Suprapubic skin (tissue), 4 donors: ENCODE data around the gene SYNGR3. TPM values are rescaled to one million over a fixed set of nuclear protein-coding genes. Genes with fewer than 3 reads are reported as not detected.

Source experiments
- DNase-seq, 2 donors: peaks; one replicate each; pipeline ENCODE4 v3.0.0-alpha.2; 2019; ENCODE audit warnings: low spot score in 2 of 2
- H3K27ac ChIP-seq: fragments of 200-600 bp; sonication (generic); one replicate; pipeline ENCODE4 v1.5.1; 2019
- H3K27me3 ChIP-seq: fragments of 200-600 bp; sonication (generic); one replicate; pipeline ENCODE4 v1.5.1; 2019
- H3K36me3 ChIP-seq: fragments of 200-600 bp; sonication (generic); one replicate; pipeline ENCODE4 v1.5.1; 2019
- H3K4me1 ChIP-seq: fragments of 200-600 bp; sonication (generic); one replicate; pipeline ENCODE4 v1.5.1; 2019
- H3K4me3 ChIP-seq: fragments of 200-600 bp; sonication (generic); one replicate; pipeline ENCODE4 v1.5.1; 2019; ENCODE audit warnings: mild to moderate bottlenecking
- H3K9me3 ChIP-seq: fragments of 200-600 bp; sonication (generic); one replicate; pipeline ENCODE4 v1.5.1; 2019
- EP300 ChIP-seq: sonication (generic); formaldehyde crosslinking; IDR thresholded peaks from one replicate; pipeline ENCODE4 v1.6.1; 2017; ENCODE audit warnings: antibody characterized with exemption
- POLR2A ChIP-seq, 2 donors: fragments of 450-650 bp; IDR thresholded peaks; one replicate each; pipeline ENCODE4 v1.6.1; 2017; ENCODE audit warnings: antibody characterized with exemption in 2 of 2, mild to moderate bottlenecking in 2 of 2, moderate library complexity in 2 of 2
- POLR2AphosphoS5 ChIP-seq, 3 donors: sonication (generic); formaldehyde crosslinking; IDR thresholded peaks; one replicate each; pipeline ENCODE4 v1.6.1; 2017; ENCODE audit warnings: antibody characterized with exemption in 3 of 3
- WGBS: methylation state at CpG from one replicate; pipeline ENCODE4 v1.1.5; 2018; 5-methylcytosine and 5-hydroxymethylcytosine counted together
- total RNA-seq, 4 donors: library from RNA; depleted of rRNA; stranded (reverse); fragments of >200 nt; gene quantifications; one replicate each; pipeline ENCODE4 v1.1.0, GENCODE V29; 2016
- TF ChIP-seq, protein P1 (sequence below), 2 donors: fragments of 200-600 bp in 1 of 2; fragments of 450-650 bp in 1 of 2; sonication (generic) in 1 of 2; IDR thresholded peaks; one replicate each; pipeline ENCODE4 v1.5.1; 2016 to 2019; ENCODE audit warnings: antibody characterized with exemption in 2 of 2, mild to moderate bottlenecking in 1 of 2, moderate library complexity in 1 of 2

The SYNGR3 gene
- total RNA-seq, 4 donors from 2014 or later: 0.42 to 1.7 (median 0.60) TPM; not detected in 1

- 99% methylated on average over 9 of the region's 18 CpGs for WGBS
Observed at GRCh38 chr16:2028620-2029220, 39.0 kb downstream of the SYNGR3 start.

GRCh38 chr16:2029350-2029749, 39.6 kb downstream of the SYNGR3 start:
- WGBS: 82% methylated on average over 2 of the region's 22 CpGs
- H3K36me3 ChIP-seq: no peaks in the 10 kb centered on the region
- peak in 1 of 2 donors; percentile 68 for DNase-seq
- H3K4me3 ChIP-seq: peak overlapping the region; percentile 75
- H3K27me3 ChIP-seq: no peaks in the 10 kb centered on the region
- H3K27ac ChIP-seq: no peak overlapping the region
- H3K4me1 ChIP-seq: peaks cover 43% of the 10 kb centered on the region
- TF ChIP-seq POLR2AphosphoS5 (IDR thresholded peaks at IDR 0.05) (no peak), EP300 (no peak), POLR2A (IDR thresholded peaks at IDR 0.05) (no peak)
- TF ChIP-seq, protein P1, sequence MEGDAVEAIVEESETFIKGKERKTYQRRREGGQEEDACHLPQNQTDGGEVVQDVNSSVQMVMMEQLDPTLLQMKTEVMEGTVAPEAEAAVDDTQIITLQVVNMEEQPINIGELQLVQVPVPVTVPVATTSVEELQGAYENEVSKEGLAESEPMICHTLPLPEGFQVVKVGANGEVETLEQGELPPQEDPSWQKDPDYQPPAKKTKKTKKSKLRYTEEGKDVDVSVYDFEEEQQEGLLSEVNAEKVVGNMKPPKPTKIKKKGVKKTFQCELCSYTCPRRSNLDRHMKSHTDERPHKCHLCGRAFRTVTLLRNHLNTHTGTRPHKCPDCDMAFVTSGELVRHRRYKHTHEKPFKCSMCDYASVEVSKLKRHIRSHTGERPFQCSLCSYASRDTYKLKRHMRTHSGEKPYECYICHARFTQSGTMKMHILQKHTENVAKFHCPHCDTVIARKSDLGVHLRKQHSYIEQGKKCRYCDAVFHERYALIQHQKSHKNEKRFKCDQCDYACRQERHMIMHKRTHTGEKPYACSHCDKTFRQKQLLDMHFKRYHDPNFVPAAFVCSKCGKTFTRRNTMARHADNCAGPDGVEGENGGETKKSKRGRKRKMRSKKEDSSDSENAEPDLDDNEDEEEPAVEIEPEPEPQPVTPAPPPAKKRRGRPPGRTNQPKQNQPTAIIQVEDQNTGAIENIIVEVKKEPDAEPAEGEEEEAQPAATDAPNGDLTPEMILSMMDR (IDR thresholded peaks at IDR 0.05): no peak
- no peaks in the 10 kb centered on the region for H3K9me3 ChIP-seq

More at GRCh38 chr16:2028620-2029220, 39.0 kb downstream of the SYNGR3 start:
- no peak for DNase-seq
- TF ChIP-seq, protein P1 (IDR thresholded peaks at IDR 0.05): no peak
- no peak for TF ChIP-seq EP300
- TF ChIP-seq POLR2A (IDR thresholded peaks at IDR 0.05): no peak
- no peak for TF ChIP-seq POLR2AphosphoS5 (IDR thresholded peaks at IDR 0.05)
- H3K4me3 ChIP-seq: peak overlapping the region; percentile 75
- H3K4me1 ChIP-seq: peaks cover 43% of the 10 kb centered on the region
- H3K27me3 ChIP-seq: no peaks in the 10 kb centered on the region
- H3K36me3 ChIP-seq: no peaks in the 10 kb centered on the region
- no peaks in the 10 kb centered on the region for H3K9me3 ChIP-seq
- H3K27ac ChIP-seq: no peak overlapping the region

DNA sequence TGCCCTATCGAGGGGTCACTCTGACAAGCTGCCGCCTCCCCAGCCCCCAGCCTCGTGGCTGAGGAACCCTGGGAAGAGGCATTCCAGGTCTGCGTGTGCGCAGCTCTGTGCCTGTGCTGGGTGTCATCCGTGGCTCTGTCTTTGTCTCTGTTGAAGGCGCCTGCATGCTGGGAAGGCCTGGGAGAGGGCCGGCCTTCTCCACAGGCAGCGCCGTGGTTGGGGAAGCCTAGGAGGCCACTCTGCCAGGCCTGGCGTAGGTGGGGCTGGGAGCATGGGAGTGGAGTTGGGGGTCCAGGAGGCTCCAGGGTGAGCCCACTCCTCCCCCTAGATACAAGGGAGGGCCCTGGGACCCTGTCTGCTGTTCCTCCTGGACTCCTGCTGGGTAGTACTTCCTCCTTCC, 40.3 kb downstream of the SYNGR3 start:
- peaks cover 48% of the 10 kb centered on the region for H3K4me1 ChIP-seq
- H3K27me3 ChIP-seq: no peaks in the 10 kb centered on the region
- TF ChIP-seq, protein P1 (IDR thresholded peaks at IDR 0.05): no peak
- TF ChIP-seq POLR2A (IDR thresholded peaks at IDR 0.05): no peak
- TF ChIP-seq EP300: no peak
- no peak for TF ChIP-seq POLR2AphosphoS5 (IDR thresholded peaks at IDR 0.05)
- 85% methylated on average over 9 of the region's 11 CpGs for WGBS
- H3K4me3 ChIP-seq: peak overlapping the region; percentile 75
- no peaks in the 10 kb centered on the region for H3K9me3 ChIP-seq
- no peak overlapping the region for H3K27ac ChIP-seq
- no peaks in the 10 kb centered on the region for H3K36me3 ChIP-seq
- DNase-seq: no peak

DNA sequence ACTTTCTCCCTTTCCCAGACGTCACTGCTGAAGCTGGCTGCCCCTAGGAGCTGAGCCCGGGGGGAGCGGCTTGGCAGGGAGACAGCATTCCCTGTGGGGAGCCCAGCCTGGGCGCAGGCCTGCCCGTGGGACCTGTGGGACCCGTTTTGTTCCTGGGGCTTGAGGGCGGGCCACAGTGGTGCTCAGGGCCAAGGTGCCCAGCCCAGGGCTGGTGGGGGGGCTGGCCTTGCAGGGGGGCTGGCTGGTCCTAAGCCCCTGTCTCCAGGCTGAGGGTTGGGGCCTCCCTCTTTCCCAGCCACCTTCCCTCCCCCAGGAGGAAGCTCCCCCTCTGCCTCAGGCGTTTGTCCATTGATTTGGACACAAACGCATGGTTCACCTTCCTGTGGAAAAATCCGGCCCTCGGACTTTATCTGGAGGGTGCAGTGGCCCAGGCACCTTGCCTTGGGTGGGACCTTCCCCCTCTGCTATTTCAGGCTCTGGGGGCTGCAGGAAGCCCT, 41.4 kb downstream of the SYNGR3 start:
- H3K27ac ChIP-seq: peak overlapping the region; percentile 1
- no peaks in the 10 kb centered on the region for H3K36me3 ChIP-seq
- TF ChIP-seq, protein P1 (IDR thresholded peaks at IDR 0.05): no peak
- no peak for TF ChIP-seq POLR2AphosphoS5 (IDR thresholded peaks at IDR 0.05)
- no peak for TF ChIP-seq EP300
- no peak for TF ChIP-seq POLR2A (IDR thresholded peaks at IDR 0.05)
- no peak for DNase-seq
- H3K27me3 ChIP-seq: no peaks in the 10 kb centered on the region
- no peak overlapping the region for H3K4me3 ChIP-seq
- peaks cover 56% of the 10 kb centered on the region for H3K4me1 ChIP-seq
- no peaks in the 10 kb centered on the region for H3K9me3 ChIP-seq
- WGBS: 46% methylated on average over 3 of the region's 11 CpGs

DNA sequence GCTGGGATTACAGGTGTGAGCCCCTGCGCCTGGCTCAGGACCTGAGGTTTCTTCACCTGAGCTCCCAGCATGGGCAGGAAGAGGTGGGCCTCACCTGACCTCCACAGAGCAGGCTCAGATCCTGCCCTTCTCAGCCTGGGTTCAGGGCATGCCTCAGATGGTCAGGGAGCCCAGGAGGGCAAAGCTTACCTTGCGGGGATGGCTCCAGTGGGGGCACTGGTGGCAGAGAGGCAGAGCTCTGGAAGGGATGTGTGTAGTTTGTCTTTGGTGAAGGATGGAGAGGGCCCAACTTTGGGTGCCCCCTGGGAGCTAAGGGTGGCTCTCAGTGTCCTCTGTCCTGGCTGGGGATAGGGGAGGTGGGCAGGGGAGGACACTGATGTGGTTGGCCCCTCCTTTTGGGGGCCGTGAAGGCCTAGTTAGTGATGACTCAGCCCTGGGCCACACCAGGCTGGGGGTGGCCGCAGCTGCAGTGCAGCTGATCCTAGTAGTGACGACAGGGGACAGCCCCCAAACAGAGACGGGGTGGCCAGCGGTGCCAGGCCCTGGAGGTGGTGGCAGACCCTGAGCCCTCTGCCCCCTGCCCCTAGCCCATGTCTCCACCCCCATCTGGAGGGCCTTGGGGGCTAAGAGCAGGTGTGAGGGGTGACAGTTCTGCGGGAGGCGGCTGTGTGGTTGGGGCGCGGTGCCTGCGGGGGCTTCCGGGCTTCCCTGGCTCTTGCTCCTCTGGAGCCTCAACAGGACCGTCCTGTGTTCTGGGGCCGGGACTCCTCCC, 42.7 kb downstream of the SYNGR3 start:
- Histone ChIP-seq H3K36me3 (peaks cover 4% of the 10 kb centered on the region), H3K4me3 (peak overlapping the region; percentile 45), H3K9me3 (no peaks in the 10 kb centered on the region), H3K27ac (peak overlapping the region; percentile 80), H3K4me1 (peaks cover 58% of the 10 kb centered on the region), H3K27me3 (no peaks in the 10 kb centered on the region)
- TF ChIP-seq POLR2AphosphoS5 (IDR thresholded peaks at IDR 0.05) (no peak), EP300 (no peak), POLR2A (IDR thresholded peaks at IDR 0.05) (no peak)
- TF ChIP-seq, protein P1 (IDR thresholded peaks at IDR 0.05): no peak
- peak in 1 of 2 donors; percentile 65 for DNase-seq
- 73% methylated on average over 6 of the region's 15 CpGs for WGBS
